K562 (cell line): ENCODE measurements around the gene IL2RG. TPM values are rescaled to one million over a fixed set of nuclear protein-coding genes. Genes with fewer than 3 reads are reported as not detected.
A peak's percentile ranks its signal among the peaks of the same experiment; 100 is the strongest.

Source experiments
- CCNT2 ChIP-seq: IDR thresholded peaks from 2 replicates; pipeline ENCODE4 v1.6.1; 2011; ENCODE audit warnings: borderline replicate concordance, low read depth, mild to moderate bottlenecking, moderate library complexity, mixed read lengths, low read length; ENCODE audit not compliant: insufficient read length; ENCODE audit errors: extremely low read depth
- CEBPG ChIP-seq, 3 experiments: fragments of 200-800 bp in 1 of 3; sonication (Bioruptor generic) in 1 of 3; sonication (generic) in 1 of 3; formaldehyde crosslinking in 1 of 3; IDR thresholded peaks in 2 of 3; conservative IDR thresholded peaks in 1 of 3; 2 replicates each; pipeline versions ENCODE4 v1.6.1 to v1.8.0; 2016 to 2022; ENCODE audit warnings: missing compliant biosample characterization in 2 of 3, missing genetic modification characterization in 2 of 3, mild to moderate bottlenecking in 1 of 3, missing genetic modification reagents in 1 of 3
- CHCHD3 ChIP-seq: fragments of 250-450 bp; sonication (Bioruptor Pico); IDR thresholded peaks from 2 replicates; pipeline ENCODE4 v2.1.2; 2022; ENCODE audit warnings: mild to moderate bottlenecking
- ELF2 ChIP-seq: fragments of 250-450 bp; sonication (Bioruptor Pico); IDR thresholded peaks from 2 replicates; pipeline ENCODE4 v1.5.0; 2021; ENCODE audit warnings: mild to moderate bottlenecking
- FOXK1 ChIP-seq: sonication (generic); formaldehyde crosslinking; IDR thresholded peaks from 2 replicates; pipeline ENCODE4 v1.8.0; 2022; ENCODE audit warnings: missing genetic modification reagents, mild to moderate bottlenecking, borderline replicate concordance
- GTF2A2 ChIP-seq: IDR thresholded peaks from 2 replicates; pipeline ENCODE4 v1.6.1; 2016; ENCODE audit warnings: mild to moderate bottlenecking, missing genetic modification characterization, missing compliant biosample characterization
- REST ChIP-seq, 2 experiments: fragments of 450-650 bp; formaldehyde crosslinking in 1 of 2; IDR thresholded peaks; 2 replicates each; pipeline versions ENCODE4 v1.4.0 to v1.6.1; 2014 to 2020; ENCODE audit warnings: mild to moderate bottlenecking in 2 of 2, borderline replicate concordance in 1 of 2, low read depth in 1 of 2
- SRF ChIP-seq, 2 experiments: fragments of 250-450, 450-650 bp in 1 of 2; sonication (Bioruptor Pico) in 1 of 2; sonication (generic) in 1 of 2; formaldehyde crosslinking; IDR thresholded peaks; 2 replicates each; pipeline versions ENCODE4 v1.5.0 to v1.5.1; 2020 to 2022; ENCODE audit warnings: mild to moderate bottlenecking in 1 of 2, missing genetic modification reagents in 1 of 2
- SRSF3 ChIP-seq: fragments of 200-400 bp; formaldehyde crosslinking; IDR thresholded peaks from 2 replicates; pipeline ENCODE4 v1.6.1; 2016; ENCODE audit warnings: mild to moderate bottlenecking, low read length, moderate library complexity; ENCODE audit not compliant: insufficient read depth
- ZBED1 ChIP-seq: IDR thresholded peaks from 2 replicates; pipeline ENCODE4 v1.6.1; 2014
- ZBTB33 ChIP-seq: sonication (generic); formaldehyde crosslinking; IDR thresholded peaks from 2 replicates; pipeline ENCODE4 v1.8.1; 2023; ENCODE audit warnings: mild to moderate bottlenecking, missing genetic modification reagents
- ZNF184 ChIP-seq: sonication (generic); formaldehyde crosslinking; IDR thresholded peaks from 2 replicates; pipeline ENCODE4 v1.5.0; 2020; ENCODE audit warnings: missing genetic modification reagents
- ZNF274 ChIP-seq: IDR thresholded peaks from 2 replicates; pipeline ENCODE4 v1.6.1; 2011; ENCODE audit warnings: low read depth, mild to moderate bottlenecking, low read length, moderate library complexity, borderline replicate concordance
- ZNF395 ChIP-seq: fragments of 200-800 bp; sonication (Bioruptor generic); IDR thresholded peaks from 2 replicates; pipeline ENCODE4 v1.6.1; 2017; ENCODE audit warnings: missing genetic modification characterization, missing compliant biosample characterization
- ZNF586 ChIP-seq: fragments of 450-650 bp; formaldehyde crosslinking; conservative IDR thresholded peaks from 2 replicates; pipeline ENCODE4 v1.4.0; 2020; ENCODE audit warnings: mild to moderate bottlenecking, moderate library complexity
- polyA plus RNA-seq, 8 experiments: library from polyadenylated mRNA; depleted of rRNA in 4 of 8; stranded (reverse) in 5 of 8; unstranded in 3 of 8; fragments of >200 nt; fragmentation: Nextera tagmentation in 2 of 8; fragmentation: Illumina TruSeq in 1 of 8; extraction: Ambion mirVana in 2 of 8; extraction: Trizol in 1 of 8; gene quantifications; 2 replicates each; pipeline versions ENCODE4 v1.2.1 to v1.2.3, GENCODE V29; 2011 to 2014; ENCODE audit warnings: inconsistent platforms in 1 of 8, missing spikeins in 1 of 8
- total RNA-seq, 7 experiments: library from RNA; depleted of rRNA in 6 of 7; stranded (reverse); fragments of >200 nt in 6 of 7; fragmentation: Illumina TruSeq in 2 of 7; extraction: Trizol in 2 of 7; gene quantifications; 2 replicates each; pipeline versions ENCODE4 v1.2.1 to v1.2.3, GENCODE V29; 2011 to 2021; ENCODE audit warnings: low replicate concordance in 1 of 7

The IL2RG gene
- total and polyA plus RNA-seq, 9 of the 15 experiments (the other 6 are each of a cell fraction or from before 2014, with no cell fraction given), result 5.5 to 55.4 (median 19.7) TPM

- TF ChIP-seq REST (IDR thresholded peaks at IDR 0.05; ENCODE audit: borderline replicate concordance), result no peak
- TF ChIP-seq REST (CRISPR knock-in tag; IDR thresholded peaks at IDR 0.05; ENCODE audit: low read depth), result no peak
- no peak for TF ChIP-seq ZNF274
- no peak for TF ChIP-seq CHCHD3 (CRISPR knock-in tag)
- no peak for TF ChIP-seq CEBPG (CRISPR knock-in tag; IDR thresholded peaks at IDR 0.05)
- TF ChIP-seq CEBPG (tag; conservative IDR thresholded peaks at IDR 0.05 in 1 of 2, IDR thresholded peaks at IDR 0.05 in 1 of 2), result no peak
- 0 out of 2 replicates have a peak, but pooled peaks have one; percentile 37 for TF ChIP-seq ZNF395 (CRISPR knock-in tag)
- TF ChIP-seq SRF (CRISPR knock-in tag; IDR thresholded peaks at IDR 0.05), result no peak
- TF ChIP-seq SRSF3, result no peak
- TF ChIP-seq ZNF586 (CRISPR knock-in tag), result no peak
- TF ChIP-seq ZNF184 (CRISPR knock-in tag), result no peak
- no peak for TF ChIP-seq CCNT2
- no peak for TF ChIP-seq ZBTB33 (CRISPR knock-in tag)
- no peak for TF ChIP-seq ZBED1
- TF ChIP-seq ELF2 (CRISPR knock-in tag), result no peak
- no peak for TF ChIP-seq GTF2A2 (tag)
- no peak for TF ChIP-seq FOXK1
These were observed 3.5 kb downstream of the IL2RG start (continued) for GRCh38 chrX:71107762-71108360.
